HG03064 (cell line): ENCODE measurements around the gene TRAF4.

Experiments used
- ATAC-seq: cut with Tn5 transposase; IDR thresholded peaks from one replicate; pipeline ENCODE4 v1.9.1; 2021; ENCODE audit warnings: low read depth; ENCODE audit not compliant: unreplicated experiment

Gene TRAF4

GRCh38 chr17:28747051-28747691 lies 3.4 kb downstream of the TRAF4 start:
- no peak for ATAC-seq

GRCh38 chr17:28747801-28748750 lies 4.3 kb downstream of the TRAF4 start:
- no peak for ATAC-seq

- ATAC-seq = no peak
Observed at GRCh38 chr17:28748852-28749515, 5.2 kb downstream of the TRAF4 start.

- ATAC-seq = no peak
Observed at GRCh38 chr17:28749516-28750177, 5.8 kb downstream of the TRAF4 start.

- no peak for ATAC-seq
Observed at GRCh38 chr17:28750178-28751047, 6.6 kb downstream of the TRAF4 start.

GRCh38 chr17:28751600-28752366 lies 8.0 kb downstream of the TRAF4 start:
- no peak for ATAC-seq

- ATAC-seq = no peak
Observed at GRCh38 chr17:28755486-28755885, 11.7 kb downstream of the TRAF4 start.

GRCh38 chr17:28756049-28756804 lies 12.4 kb downstream of the TRAF4 start:
- ATAC-seq = no peak

GRCh38 chr17:28758411-28759121 lies 14.8 kb downstream of the TRAF4 start:
- ATAC-seq = no peak

- no peak for ATAC-seq
Observed at GRCh38 chr17:28759256-28759865, 15.6 kb downstream of the TRAF4 start.

- ATAC-seq = no peak
Observed at GRCh38 chr17:28760601-28761562, 17.1 kb downstream of the TRAF4 start.

GRCh38 chr17:28763137-28763799 lies 19.5 kb downstream of the TRAF4 start:
- no peak for ATAC-seq

- ATAC-seq = no peak
Observed at GRCh38 chr17:28763804-28764266, 20.0 kb downstream of the TRAF4 start.

- no peak for ATAC-seq
Observed at GRCh38 chr17:28765038-28765437, 21.2 kb downstream of the TRAF4 start.

- no peak for ATAC-seq
Observed at GRCh38 chr17:28773736-28774135, 29.9 kb downstream of the TRAF4 start.

GRCh38 chr17:28774206-28774605 lies 30.4 kb downstream of the TRAF4 start:
- ATAC-seq = no peak
